ENCODE results near the gene TEX11.
A peak's percentile ranks its signal among the peaks of the same experiment; 100 is the strongest.
"Not testable (repeated sequence)": the region's sequence is repeated elsewhere in the genome, so short reads cannot be mapped to it uniquely, and the experiment has no call there.

TEX11 gene

DNA sequence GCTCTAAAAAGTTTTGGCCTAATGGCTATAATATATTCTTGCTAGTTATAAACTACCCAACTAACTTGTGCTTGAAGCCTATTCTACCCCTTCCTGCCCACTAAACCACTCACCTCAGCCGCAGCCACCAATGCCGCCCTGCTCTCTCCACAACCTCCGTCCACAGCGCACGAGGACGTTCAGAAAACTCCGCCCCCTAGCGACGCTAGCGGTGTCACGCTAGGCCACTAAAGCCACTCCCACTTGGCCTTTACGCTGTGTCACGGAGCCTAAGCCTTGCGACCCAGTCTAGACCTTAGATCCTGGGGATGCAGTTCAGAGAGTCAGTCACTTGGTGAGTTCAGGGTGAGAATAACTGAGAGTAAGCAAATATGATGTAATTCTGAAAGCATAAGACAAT is at the start of gene TEX11:
Gene TEX11, minus strand, starts transcription at position 171 of the 400 bp plus-strand sequence. CDS start 922 bp downstream, outside the sequence.
- no peak for DNase-seq

- no peak for DNase-seq
Measured at GRCh38 chrX:70954871-70955270, 46.4 kb upstream of the TEX11 start.

GRCh38 chrX:70924294-70924911 is 15.9 kb upstream of the TEX11 start:
- no peak for DNase-seq

DNA sequence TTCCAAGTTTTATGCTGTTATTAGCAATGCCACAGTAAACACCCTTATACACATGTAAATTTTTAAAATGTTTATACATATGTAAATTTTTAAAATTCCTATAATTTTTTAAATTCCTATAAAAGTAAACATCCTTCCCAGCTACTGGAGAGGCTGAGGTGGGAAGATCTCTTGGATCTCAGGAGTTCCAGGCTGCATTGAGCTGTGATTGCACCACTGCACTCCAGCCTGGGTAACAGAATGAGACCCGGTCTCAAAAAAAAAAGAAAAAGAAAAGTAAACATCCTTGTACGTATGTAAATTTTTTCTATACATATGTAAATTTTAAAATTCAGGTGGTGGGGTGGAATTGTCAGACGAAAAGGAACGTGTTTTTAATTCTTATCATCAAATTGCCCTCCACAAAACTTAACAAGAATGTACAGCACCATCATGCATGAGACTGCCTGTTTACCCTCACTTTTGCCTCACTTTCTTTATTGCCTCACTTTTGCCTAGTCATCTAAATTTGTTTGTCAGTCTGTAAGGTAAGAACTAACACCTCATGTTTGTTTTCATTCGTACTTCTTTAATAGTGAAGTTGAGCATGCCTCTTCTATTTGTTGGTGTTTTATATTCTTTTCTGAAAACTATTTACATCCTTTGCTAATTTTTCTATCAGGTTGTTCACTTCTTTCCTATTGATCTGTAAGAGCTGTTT is 14.4 kb upstream of the TEX11 start:
- no peak for DNase-seq

GRCh38 chrX:70921709-70922352 is 13.3 kb upstream of the TEX11 start:
- DNase-seq: no peak

- DNase-seq: no peak
Measured at GRCh38 chrX:70916754-70917153, 8.2 kb upstream of the TEX11 start.

DNA sequence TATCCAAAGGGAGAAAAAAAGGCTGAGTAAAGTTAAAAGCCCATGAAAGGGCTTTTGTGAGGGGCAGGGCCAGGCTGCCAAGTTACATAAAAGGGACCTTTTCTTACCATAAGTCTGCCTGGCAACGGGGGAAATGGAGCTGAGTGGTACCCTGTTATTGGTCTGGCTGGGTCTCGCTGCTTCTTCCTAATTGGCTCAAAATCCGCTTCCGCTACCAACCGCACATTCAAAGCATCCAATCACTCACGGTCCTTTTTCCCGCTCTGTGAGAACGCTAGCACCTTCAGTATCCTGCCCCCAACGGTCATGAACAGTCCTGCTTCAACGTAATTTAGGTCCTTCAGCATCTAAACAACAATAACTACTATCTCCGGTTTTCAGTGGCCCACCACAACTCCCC is 611 bp downstream of the TEX11 start:
- DNase-seq: no peak

GRCh38 chrX:70901465-70901864 is 7.0 kb downstream of the TEX11 start:
- no peak for DNase-seq

DNA sequence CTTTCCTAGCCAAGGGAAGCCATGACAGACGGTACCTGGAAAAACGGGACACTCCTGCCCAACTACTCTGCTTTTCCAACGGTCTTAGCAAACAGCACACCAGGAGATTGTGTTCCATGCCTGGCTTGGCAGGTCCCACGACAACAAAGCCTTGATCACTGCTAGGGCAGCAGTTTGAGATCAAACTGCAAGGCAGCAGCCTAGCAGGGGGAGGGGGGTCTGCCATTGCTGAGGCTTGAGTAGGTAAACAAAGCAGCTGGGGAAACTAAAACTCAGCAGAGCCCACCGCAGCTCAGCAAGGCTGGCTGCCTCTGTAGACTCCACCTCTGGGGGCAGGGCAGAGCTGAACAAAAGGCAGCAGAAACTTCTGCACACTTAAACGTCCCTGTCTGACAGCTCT is 18.1 kb downstream of the TEX11 start:
- DNase-seq: not testable (repeated sequence)

DNA sequence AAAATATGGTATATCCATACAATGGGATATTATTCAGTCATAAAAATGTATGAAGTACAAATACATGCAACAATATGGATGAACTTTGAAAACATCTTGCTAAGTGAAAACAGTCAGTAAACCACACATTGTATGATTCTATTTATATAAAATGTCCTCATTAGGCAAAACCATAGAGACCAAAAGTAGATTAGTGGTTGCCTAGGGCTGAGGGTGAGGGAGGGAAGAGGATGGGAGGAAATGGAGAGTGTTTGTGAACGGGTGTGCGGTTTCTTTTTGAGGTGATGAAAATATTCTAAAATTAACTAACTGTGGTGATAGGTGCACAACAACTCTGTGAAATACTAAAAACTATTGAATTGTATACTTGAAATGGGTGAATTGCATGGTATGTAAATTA is 29.6 kb downstream of the TEX11 start:
- peak in 1 of 2 donors; percentile 1 for DNase-seq

DNA sequence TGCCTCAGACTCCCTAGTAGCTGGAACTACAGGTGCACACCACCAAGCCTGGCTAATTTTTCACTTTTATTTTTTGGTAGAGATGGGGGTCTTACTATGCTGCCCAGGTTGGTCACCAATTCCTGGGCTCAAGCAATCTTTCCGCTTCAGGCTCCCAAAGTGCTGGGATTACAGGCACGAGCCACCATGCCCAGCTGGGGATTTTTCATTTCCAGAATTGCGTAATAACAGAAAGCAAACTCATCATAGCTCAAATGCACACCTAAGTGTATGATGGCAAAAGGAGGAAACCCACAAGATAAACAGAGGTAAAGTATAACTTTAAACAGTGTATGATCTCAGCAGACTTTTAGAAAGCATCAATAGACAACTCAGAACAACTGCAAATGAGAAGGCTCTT is 56.2 kb downstream of the TEX11 start:
- DNase-seq: no peak

DNA sequence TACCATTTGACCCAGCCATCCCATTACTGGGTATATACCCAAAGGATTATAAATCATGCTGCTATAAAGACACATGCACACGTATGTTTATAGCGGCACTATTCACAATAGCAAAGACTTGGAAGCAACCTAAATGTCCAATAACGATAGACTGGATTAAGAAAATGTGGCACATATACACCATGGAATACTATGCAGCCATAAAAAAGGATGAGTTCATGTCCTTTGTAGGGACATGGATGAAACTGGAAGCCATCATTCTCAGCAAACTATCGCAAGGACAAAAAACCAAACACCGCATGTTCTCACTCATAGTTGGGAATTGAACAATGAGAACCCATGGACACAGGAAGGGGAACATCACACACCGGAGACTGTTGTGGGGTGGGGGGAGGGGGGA is 64.4 kb downstream of the TEX11 start:
- DNase-seq: not testable (repeated sequence)

GRCh38 chrX:70843620-70844019 is 64.9 kb downstream of the TEX11 start:
- DNase-seq: not testable (repeated sequence)

DNA sequence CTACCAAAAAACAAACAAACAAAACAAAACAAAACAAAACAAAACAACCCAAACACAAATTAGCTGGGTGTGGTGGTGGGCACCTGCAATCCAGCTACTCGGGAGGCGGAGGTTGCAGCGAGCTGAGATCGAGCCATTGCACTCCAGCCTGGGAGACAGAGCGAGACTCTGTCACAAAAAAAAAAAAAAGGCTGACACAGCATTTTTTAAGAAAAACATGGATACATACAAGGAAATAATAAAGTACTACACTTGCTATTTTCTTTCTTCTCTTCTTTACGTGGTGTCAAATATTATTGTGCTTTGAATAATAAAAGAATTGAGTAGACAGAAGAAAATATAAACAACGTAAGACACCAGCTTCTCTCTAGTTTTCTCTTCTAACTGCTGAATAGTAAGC is 73.9 kb downstream of the TEX11 start:
- no peak for DNase-seq

GRCh38 chrX:70826715-70827114 is 81.8 kb downstream of the TEX11 start:
- DNase-seq: no peak

- DNase-seq: no peak
Measured at GRCh38 chrX:70825366-70825765, 83.1 kb downstream of the TEX11 start.

- no peak for DNase-seq
Measured at GRCh38 chrX:70808942-70809940, 99.3 kb downstream of the TEX11 start.

DNA sequence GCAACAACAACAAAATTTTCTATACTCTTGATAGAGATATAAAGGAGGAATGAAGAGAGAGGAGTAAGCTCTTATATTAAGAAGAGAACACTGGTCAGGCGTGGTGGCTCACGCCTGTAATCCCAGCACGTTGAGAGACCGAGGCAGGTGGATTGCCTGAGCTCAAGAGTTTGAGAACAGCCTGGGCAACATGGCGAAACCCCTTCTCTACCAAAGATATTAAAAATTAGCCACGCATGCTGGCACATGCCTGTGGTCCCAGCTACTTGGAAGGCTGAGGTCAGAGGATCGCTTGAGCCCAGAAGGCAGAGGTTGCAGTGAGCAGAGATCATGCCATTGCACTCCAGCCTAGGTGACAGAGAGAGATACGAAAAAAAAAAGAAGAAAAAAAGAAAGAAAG is 102.4 kb downstream of the TEX11 start:
- DNase-seq: no peak

GRCh38 chrX:70796742-70797141 is 111.8 kb downstream of the TEX11 start:
- DNase-seq: not testable (repeated sequence)

DNA sequence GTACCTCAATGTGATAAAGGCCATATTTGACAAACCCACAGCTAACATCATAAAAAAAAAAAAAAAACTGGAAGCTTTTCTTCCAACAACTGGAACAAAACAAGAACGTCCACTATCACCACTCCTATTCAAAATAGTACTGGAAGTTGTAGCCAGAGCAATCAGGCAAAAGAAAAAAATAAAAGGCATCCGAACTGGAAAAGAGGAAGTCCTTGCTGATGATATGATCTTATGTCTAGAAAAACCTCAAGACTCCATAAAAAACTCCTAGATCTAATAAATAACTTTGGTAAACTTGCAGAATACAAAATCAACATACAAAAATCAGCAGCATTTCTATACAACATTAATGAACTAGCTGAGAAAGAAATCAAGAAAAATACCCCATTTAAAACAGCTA is 134.3 kb downstream of the TEX11 start:
- DNase-seq: no peak

- peak in 1 of 2 donors; percentile 5 for DNase-seq
Measured at GRCh38 chrX:70769659-70770227, 138.8 kb downstream of the TEX11 start.

DNA sequence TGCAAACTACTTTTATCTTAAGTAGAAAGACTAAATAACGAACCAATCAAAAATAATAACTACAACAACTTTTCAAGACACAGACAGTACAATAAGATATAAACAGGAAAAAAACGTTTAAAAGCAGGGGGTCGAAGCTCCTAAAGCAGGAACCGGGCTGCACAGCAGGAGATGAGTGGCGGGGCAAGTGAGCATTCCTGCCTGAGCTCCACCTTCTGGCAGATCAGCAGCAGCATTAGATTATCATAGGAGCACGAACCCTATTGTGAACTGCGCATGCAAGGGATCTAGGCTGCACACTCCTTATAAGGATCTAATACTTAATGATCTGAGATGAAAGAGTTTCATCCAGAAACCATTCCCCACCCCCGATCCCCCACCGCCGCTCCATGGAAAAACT is 146.2 kb downstream of the TEX11 start:
- DNase-seq: no peak

DNA sequence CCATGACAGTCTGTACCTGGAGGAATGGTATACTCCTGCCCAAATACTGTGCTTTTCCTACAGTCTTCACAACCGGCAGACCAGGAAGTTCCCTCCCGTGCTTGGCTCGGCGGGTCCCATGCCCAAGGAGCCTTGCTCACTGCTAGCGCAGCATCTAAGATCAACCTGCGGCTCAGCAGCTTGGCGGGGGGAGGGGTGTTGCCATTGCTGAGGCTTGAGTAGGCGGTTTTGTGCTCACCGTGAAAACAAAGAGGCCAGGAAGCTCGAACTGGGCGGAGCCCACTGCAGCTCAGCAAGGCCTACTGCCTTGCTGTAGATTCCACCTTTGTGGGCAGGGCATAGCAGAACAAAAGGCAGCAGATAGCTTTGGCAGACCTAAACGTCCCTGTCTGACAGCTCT is 152.7 kb downstream of the TEX11 start:
- DNase-seq: peak; percentile 25 to 64

Data from CD4-positive, alpha-beta T cell treated with Interferon alpha-2 for 1 hour (primary cell).